ENCODE results near the gene DUSP14.
A peak's percentile ranks its signal among the peaks of the same experiment; 100 is the strongest.

Gene DUSP14

GRCh38 chr17:37492167-37492566 lies 2.5 kb downstream of the DUSP14 start:
- intact Hi-C loops (cut with DNase I; ENCODE audit: low total_unique reads): no loop called here
- peaks cover 0 to 29% (median 23%) of the 10 kb centered on the region in 4 donors for H3K4me1 ChIP-seq

GRCh38 chr17:37493249-37494027 lies 3.7 kb downstream of the DUSP14 start:
- DNase-seq: no peak
- no peak overlapping the region for H3K4me3 ChIP-seq
- H3K27ac ChIP-seq: no peak overlapping the region
- H3K36me3 ChIP-seq: no peaks in the 10 kb centered on the region
- H3K4me1 ChIP-seq: peaks cover 0 to 22% (median 16%) of the 10 kb centered on the region in 4 donors
- intact Hi-C loops (cut with DNase I; ENCODE audit: low total_unique reads): no loop called here
- no peaks in the 10 kb centered on the region for H3K27me3 ChIP-seq
- no peak for TF ChIP-seq CTCF (IDR thresholded peaks at IDR 0.05)
- no peaks in the 10 kb centered on the region for H3K9me3 ChIP-seq

More at GRCh38 chr17:37492167-37492566, 2.5 kb downstream of the DUSP14 start:
- Histone ChIP-seq H3K27ac (peak overlapping the region in 1 of 2 donors; percentile 82), H3K27me3 (no peaks in the 10 kb centered on the region), H3K36me3 (no peaks in the 10 kb centered on the region), H3K4me3 (no peak overlapping the region), H3K9me3 (no peaks in the 10 kb centered on the region)
- no peak for DNase-seq
- no peak for TF ChIP-seq CTCF (IDR thresholded peaks at IDR 0.05)

GRCh38 chr17:37494401-37494831 lies 4.7 kb downstream of the DUSP14 start:
- Histone ChIP-seq H3K4me1 (peaks cover 0 to 20% (median 15%) of the 10 kb centered on the region in 4 donors), H3K27ac (no peak overlapping the region), H3K4me3 (no peak overlapping the region), H3K36me3 (no peaks in the 10 kb centered on the region), H3K27me3 (no peaks in the 10 kb centered on the region), H3K9me3 (no peaks in the 10 kb centered on the region)
- no peak for DNase-seq
- TF ChIP-seq CTCF (IDR thresholded peaks at IDR 0.05): no peak
- intact Hi-C loops (cut with DNase I; ENCODE audit: low total_unique reads): no loop called here

GRCh38 chr17:37494971-37495370 lies 5.3 kb downstream of the DUSP14 start:
- intact Hi-C loops (cut with DNase I; ENCODE audit: low total_unique reads): no loop called here

GRCh38 chr17:37500378-37500777 lies 10.7 kb downstream of the DUSP14 start:
- no peak overlapping the region for H3K4me3 ChIP-seq
- TF ChIP-seq CTCF (IDR thresholded peaks at IDR 0.05): no peak
- H3K27ac ChIP-seq: no peak overlapping the region
- intact Hi-C loops (cut with DNase I; ENCODE audit: low total_unique reads): no loop called here
- no peaks in the 10 kb centered on the region for H3K36me3 ChIP-seq
- H3K4me1 ChIP-seq: no peaks in the 10 kb centered on the region
- DNase-seq: no peak
- no peaks in the 10 kb centered on the region for H3K9me3 ChIP-seq
- H3K27me3 ChIP-seq: no peaks in the 10 kb centered on the region

More at GRCh38 chr17:37494971-37495370, 5.3 kb downstream of the DUSP14 start:
- Histone ChIP-seq H3K27ac (no peak overlapping the region), H3K27me3 (no peaks in the 10 kb centered on the region), H3K9me3 (no peaks in the 10 kb centered on the region), H3K4me3 (no peak overlapping the region), H3K36me3 (no peaks in the 10 kb centered on the region), H3K4me1 (peaks cover 0 to 20% (median 15%) of the 10 kb centered on the region in 4 donors)
- no peak for TF ChIP-seq CTCF (IDR thresholded peaks at IDR 0.05)
- DNase-seq: no peak
